K562 (cell line): ENCODE measurements around the gene XIRP1. TPM values are rescaled to one million over a fixed set of nuclear protein-coding genes. Genes with fewer than 3 reads are reported as not detected.

Experiments used
- CTBP1 ChIP-seq: fragments of 450-650 bp; IDR thresholded peaks from 2 replicates; pipeline ENCODE4 v1.6.1; 2016; ENCODE audit warnings: borderline replicate concordance
- HNRNPK ChIP-seq: fragments of 200-400 bp; formaldehyde crosslinking; IDR thresholded peaks from one replicate; pipeline ENCODE4 v1.6.1; 2018; ENCODE audit warnings: mild to moderate bottlenecking, low read depth, low read length; ENCODE audit not compliant: poor library complexity, severe bottlenecking
- KLF6 ChIP-seq: fragments of 250-450 bp; sonication (Bioruptor Pico); IDR thresholded peaks from 2 replicates; pipeline ENCODE4 v1.4.0; 2020; ENCODE audit warnings: mild to moderate bottlenecking, moderate library complexity, borderline replicate concordance
- MYBL2 ChIP-seq, 2 experiments: fragments of 450-650 bp in 1 of 2; sonication (generic) in 1 of 2; formaldehyde crosslinking in 1 of 2; IDR thresholded peaks; 2 replicates each; pipeline versions ENCODE4 v1.6.1 to v1.8.1; 2017 to 2022; ENCODE audit warnings: borderline replicate concordance in 1 of 2, inconsistent platforms in 1 of 2, low read depth in 1 of 2, mild to moderate bottlenecking in 1 of 2, missing genetic modification reagents in 1 of 2, moderate library complexity in 1 of 2
- MYNN ChIP-seq, 2 experiments: sonication (generic); formaldehyde crosslinking in 1 of 2; IDR thresholded peaks; 2 replicates each; pipeline versions ENCODE4 v1.5.0 to v1.6.1; 2016 to 2020; ENCODE audit warnings: antibody characterized with exemption in 1 of 2, missing genetic modification reagents in 1 of 2
- NRF1 ChIP-seq, 2 experiments: fragments of 450-650 bp; IDR thresholded peaks in 1 of 2; conservative IDR thresholded peaks in 1 of 2; 2 replicates each; pipeline ENCODE4 v1.6.1; 2014; ENCODE audit warnings: mild to moderate bottlenecking in 2 of 2
- RBM39 ChIP-seq: fragments of 200-400 bp; formaldehyde crosslinking; optimal IDR thresholded peaks from 2 replicates; pipeline ENCODE3; 2018; ENCODE audit warnings: low read depth, low read length
- SIN3A ChIP-seq, 2 experiments: fragments of 150-350 bp in 1 of 2; IDR thresholded peaks; 2 replicates each; pipeline ENCODE4 v1.6.1; 2011 to 2016; ENCODE audit warnings: borderline replicate concordance in 2 of 2, low read depth in 2 of 2, low read length in 2 of 2, mild to moderate bottlenecking in 2 of 2, moderate library complexity in 2 of 2; ENCODE audit not compliant: control insufficient read depth in 1 of 2
- ZFX ChIP-seq: sonication (generic); formaldehyde crosslinking; IDR thresholded peaks from 2 replicates; pipeline ENCODE4 v1.8.0; 2022; ENCODE audit warnings: mild to moderate bottlenecking, missing genetic modification reagents, moderate library complexity
- polyA plus RNA-seq, 8 experiments: library from polyadenylated mRNA; depleted of rRNA in 4 of 8; stranded (reverse) in 5 of 8; unstranded in 3 of 8; fragments of >200 nt; fragmentation: Nextera tagmentation in 2 of 8; fragmentation: Illumina TruSeq in 1 of 8; extraction: Ambion mirVana in 2 of 8; extraction: Trizol in 1 of 8; gene quantifications; 2 replicates each; pipeline versions ENCODE4 v1.2.1 to v1.2.3, GENCODE V29; 2011 to 2014; ENCODE audit warnings: inconsistent platforms in 1 of 8, missing spikeins in 1 of 8
- total RNA-seq, 7 experiments: library from RNA; depleted of rRNA in 6 of 7; stranded (reverse); fragments of >200 nt in 6 of 7; fragmentation: Illumina TruSeq in 2 of 7; extraction: Trizol in 2 of 7; gene quantifications; 2 replicates each; pipeline versions ENCODE4 v1.2.1 to v1.2.3, GENCODE V29; 2011 to 2021; ENCODE audit warnings: low replicate concordance in 1 of 7
- TF ChIP-seq, protein P1 (sequence below), 2 experiments: fragments of 450-650 bp; formaldehyde crosslinking in 1 of 2; IDR thresholded peaks; 2 replicates each; pipeline versions ENCODE4 v1.4.0 to v1.6.1; 2014 to 2020; ENCODE audit warnings: mild to moderate bottlenecking in 2 of 2, borderline replicate concordance in 1 of 2, low read depth in 1 of 2
- TF ChIP-seq, protein P2 (sequence below): IDR thresholded peaks from 2 replicates; pipeline ENCODE4 v1.6.1; 2011; ENCODE audit warnings: borderline replicate concordance, low read depth, mild to moderate bottlenecking, moderate library complexity, low read length; ENCODE audit not compliant: insufficient read depth, poor library complexity, severe bottlenecking
- TF ChIP-seq, protein P3 (sequence below): fragments of 200-800 bp; sonication (Bioruptor generic); IDR thresholded peaks from 2 replicates; pipeline ENCODE4 v1.6.1; 2017; ENCODE audit warnings: missing genetic modification characterization, missing compliant biosample characterization

The XIRP1 gene
- total and polyA plus RNA-seq, 9 of the 15 experiments (the other 6 are each of a cell fraction or from before 2014, with no cell fraction given), result 0.03 to 0.27 (median 0.08) TPM; not detected in 3

DNA sequence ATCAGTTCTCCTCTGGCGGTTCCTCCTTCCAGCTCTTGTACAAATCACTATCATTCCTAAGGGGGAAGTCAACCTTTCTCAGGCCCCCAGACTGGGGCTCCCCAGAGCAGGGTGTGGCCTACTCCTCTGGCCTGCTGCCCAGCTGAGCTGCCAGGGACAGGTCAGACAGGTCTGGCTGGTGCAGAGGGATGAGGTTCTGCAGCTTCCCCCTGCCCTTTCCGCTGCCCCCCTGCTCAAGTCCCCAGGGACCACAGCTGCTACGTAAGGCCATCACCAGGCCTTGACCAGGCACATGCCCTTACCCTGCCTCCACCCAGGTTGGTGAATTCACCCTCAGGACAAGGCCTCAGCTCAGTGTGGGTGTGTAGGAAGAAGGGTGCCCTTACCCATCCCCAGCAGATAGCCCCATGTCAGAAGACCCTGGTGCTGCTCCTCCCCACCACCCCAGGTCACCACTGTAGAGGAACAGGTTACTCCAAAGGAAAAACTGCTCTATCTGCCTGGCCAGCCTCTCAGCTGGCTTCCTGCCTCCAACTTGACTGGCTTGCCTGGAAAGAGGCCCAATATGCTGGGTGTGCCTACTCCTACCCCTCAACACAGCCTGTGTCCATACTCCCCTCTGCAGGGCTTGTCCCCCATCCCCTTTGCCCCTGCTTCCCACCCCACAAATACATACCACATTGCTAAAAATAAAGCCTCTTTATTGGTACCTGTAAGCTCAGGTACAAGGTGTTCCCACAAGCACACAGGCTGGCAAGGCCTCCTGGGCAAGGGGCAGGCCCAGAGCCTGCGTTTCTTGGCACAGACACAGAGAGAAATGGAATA is 51.0 kb downstream of the XIRP1 start (continued):
- TF ChIP-seq, protein P1, sequence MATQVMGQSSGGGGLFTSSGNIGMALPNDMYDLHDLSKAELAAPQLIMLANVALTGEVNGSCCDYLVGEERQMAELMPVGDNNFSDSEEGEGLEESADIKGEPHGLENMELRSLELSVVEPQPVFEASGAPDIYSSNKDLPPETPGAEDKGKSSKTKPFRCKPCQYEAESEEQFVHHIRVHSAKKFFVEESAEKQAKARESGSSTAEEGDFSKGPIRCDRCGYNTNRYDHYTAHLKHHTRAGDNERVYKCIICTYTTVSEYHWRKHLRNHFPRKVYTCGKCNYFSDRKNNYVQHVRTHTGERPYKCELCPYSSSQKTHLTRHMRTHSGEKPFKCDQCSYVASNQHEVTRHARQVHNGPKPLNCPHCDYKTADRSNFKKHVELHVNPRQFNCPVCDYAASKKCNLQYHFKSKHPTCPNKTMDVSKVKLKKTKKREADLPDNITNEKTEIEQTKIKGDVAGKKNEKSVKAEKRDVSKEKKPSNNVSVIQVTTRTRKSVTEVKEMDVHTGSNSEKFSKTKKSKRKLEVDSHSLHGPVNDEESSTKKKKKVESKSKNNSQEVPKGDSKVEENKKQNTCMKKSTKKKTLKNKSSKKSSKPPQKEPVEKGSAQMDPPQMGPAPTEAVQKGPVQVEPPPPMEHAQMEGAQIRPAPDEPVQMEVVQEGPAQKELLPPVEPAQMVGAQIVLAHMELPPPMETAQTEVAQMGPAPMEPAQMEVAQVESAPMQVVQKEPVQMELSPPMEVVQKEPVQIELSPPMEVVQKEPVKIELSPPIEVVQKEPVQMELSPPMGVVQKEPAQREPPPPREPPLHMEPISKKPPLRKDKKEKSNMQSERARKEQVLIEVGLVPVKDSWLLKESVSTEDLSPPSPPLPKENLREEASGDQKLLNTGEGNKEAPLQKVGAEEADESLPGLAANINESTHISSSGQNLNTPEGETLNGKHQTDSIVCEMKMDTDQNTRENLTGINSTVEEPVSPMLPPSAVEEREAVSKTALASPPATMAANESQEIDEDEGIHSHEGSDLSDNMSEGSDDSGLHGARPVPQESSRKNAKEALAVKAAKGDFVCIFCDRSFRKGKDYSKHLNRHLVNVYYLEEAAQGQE (IDR thresholded peaks at IDR 0.05; ENCODE audit: borderline replicate concordance), result no peak
- TF ChIP-seq, protein P1 (CRISPR knock-in tag; IDR thresholded peaks at IDR 0.05; ENCODE audit: low read depth), result no peak
- TF ChIP-seq, protein P2, sequence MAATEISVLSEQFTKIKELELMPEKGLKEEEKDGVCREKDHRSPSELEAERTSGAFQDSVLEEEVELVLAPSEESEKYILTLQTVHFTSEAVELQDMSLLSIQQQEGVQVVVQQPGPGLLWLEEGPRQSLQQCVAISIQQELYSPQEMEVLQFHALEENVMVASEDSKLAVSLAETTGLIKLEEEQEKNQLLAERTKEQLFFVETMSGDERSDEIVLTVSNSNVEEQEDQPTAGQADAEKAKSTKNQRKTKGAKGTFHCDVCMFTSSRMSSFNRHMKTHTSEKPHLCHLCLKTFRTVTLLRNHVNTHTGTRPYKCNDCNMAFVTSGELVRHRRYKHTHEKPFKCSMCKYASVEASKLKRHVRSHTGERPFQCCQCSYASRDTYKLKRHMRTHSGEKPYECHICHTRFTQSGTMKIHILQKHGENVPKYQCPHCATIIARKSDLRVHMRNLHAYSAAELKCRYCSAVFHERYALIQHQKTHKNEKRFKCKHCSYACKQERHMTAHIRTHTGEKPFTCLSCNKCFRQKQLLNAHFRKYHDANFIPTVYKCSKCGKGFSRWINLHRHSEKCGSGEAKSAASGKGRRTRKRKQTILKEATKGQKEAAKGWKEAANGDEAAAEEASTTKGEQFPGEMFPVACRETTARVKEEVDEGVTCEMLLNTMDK, result no peak
- TF ChIP-seq CTBP1, result peak; percentile 14; the same call in 1 of the 2 replicates
- TF ChIP-seq MYNN (IDR thresholded peaks at IDR 0.05), result peak; percentile 13; the same call in 1 of the 2 replicates
- TF ChIP-seq MYNN (CRISPR knock-in tag; IDR thresholded peaks at IDR 0.05), result no peak
- TF ChIP-seq MYBL2 (IDR thresholded peaks at IDR 0.05; ENCODE audit: low read depth), result no peak
- TF ChIP-seq MYBL2 (CRISPR knock-in tag; IDR thresholded peaks at IDR 0.05; ENCODE audit: borderline replicate concordance), result no peak
- 0 out of 4 replicates have a peak, but pooled peaks of 1 of the 2 experiments have one; percentile 6 for TF ChIP-seq SIN3A (IDR thresholded peaks at IDR 0.05; ENCODE audit: borderline replicate concordance in 2 of 2, control insufficient read depth in 1 of 2, low read depth in 2 of 2, low read length in 2 of 2)
- no peak for TF ChIP-seq ZFX
- TF ChIP-seq, protein P3, sequence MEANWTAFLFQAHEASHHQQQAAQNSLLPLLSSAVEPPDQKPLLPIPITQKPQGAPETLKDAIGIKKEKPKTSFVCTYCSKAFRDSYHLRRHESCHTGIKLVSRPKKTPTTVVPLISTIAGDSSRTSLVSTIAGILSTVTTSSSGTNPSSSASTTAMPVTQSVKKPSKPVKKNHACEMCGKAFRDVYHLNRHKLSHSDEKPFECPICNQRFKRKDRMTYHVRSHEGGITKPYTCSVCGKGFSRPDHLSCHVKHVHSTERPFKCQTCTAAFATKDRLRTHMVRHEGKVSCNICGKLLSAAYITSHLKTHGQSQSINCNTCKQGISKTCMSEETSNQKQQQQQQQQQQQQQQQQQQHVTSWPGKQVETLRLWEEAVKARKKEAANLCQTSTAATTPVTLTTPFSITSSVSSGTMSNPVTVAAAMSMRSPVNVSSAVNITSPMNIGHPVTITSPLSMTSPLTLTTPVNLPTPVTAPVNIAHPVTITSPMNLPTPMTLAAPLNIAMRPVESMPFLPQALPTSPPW (CRISPR knock-in tag), result 0 out of 2 replicates have a peak, but pooled peaks have one; percentile 22
- TF ChIP-seq HNRNPK, result no peak
- TF ChIP-seq KLF6 (CRISPR knock-in tag), result no peak
- TF ChIP-seq NRF1 (conservative IDR thresholded peaks at IDR 0.05 in 1 of 2, IDR thresholded peaks at IDR 0.05 in 1 of 2), result no peak
- no peak for TF ChIP-seq RBM39
